Endothelial cell of umbilical vein (primary cell): ENCODE results near the gene SLC25A21. TPM values are rescaled to one million over a fixed set of nuclear protein-coding genes. Genes with fewer than 3 reads are reported as not detected.
A peak's percentile ranks its signal among the peaks of the same experiment; 100 is the strongest.

Source experiments
- BruUV-seq: library from RNA; stranded (reverse); fragments of 400-500 nt; replicated peaks from 2 replicates; lab custom pipeline; 2021; lab: Mats Ljungman, UMichigan
- CTCF ChIA-PET: fragments of 300-600, 350-600 bp; sonication (Branson Sonifier 250); formaldehyde crosslinking; loops from one replicate; lab custom pipeline; 2021; ENCODE audit warnings: antibody characterized with exemption, inconsistent platforms; lab: Charles Lee
- POLR2A ChIA-PET: fragments of 300-600, 350-600 bp; sonication (Branson Sonifier 250); formaldehyde crosslinking; loops from one replicate; lab custom pipeline; 2021; ENCODE audit warnings: antibody characterized with exemption, inconsistent platforms; lab: Charles Lee
- DNase-seq: peaks from one replicate; pipeline ENCODE4 v3.0.0-alpha.2; 2011; ENCODE audit warnings: low read depth, low spot score
- FAIRE-seq: peaks from 2 replicates; lab custom pipeline; 2011; peaks lifted over from hg19 to GRCh38; lab: Jason Lieb, UNC
- H2AFZ ChIP-seq: 2 replicates; pipeline ENCODE4 v1.6.0; 2012; ENCODE audit warnings: low read depth, low read length, control low read depth, inconsistent platforms
- H3K27ac ChIP-seq: 2 replicates; pipeline ENCODE4 v1.5.1; 2011; ENCODE audit warnings: low read depth, mild to moderate bottlenecking, control low read depth, low read length, moderate library complexity; ENCODE audit not compliant: insufficient read depth
- H3K27me3 ChIP-seq, 2 experiments: 2 replicates each; pipeline versions ENCODE4 v1.6.0 to v1.6.1; 2011; ENCODE audit warnings: low read length in 2 of 2, mixed read lengths in 1 of 2; ENCODE audit not compliant: control insufficient read depth in 2 of 2, insufficient read depth in 2 of 2
- H3K36me3 ChIP-seq, 2 experiments: 2 replicates in 1 of 2; 3 replicates in 1 of 2; pipeline ENCODE4 v1.5.1; 2011; ENCODE audit warnings: low read length in 2 of 2, mild to moderate bottlenecking in 1 of 2, moderate library complexity in 1 of 2; ENCODE audit not compliant: control insufficient read depth in 2 of 2, insufficient read depth in 2 of 2; ENCODE audit errors: extremely low read depth in 1 of 2
- H3K4me1 ChIP-seq: 3 replicates; pipeline ENCODE4 v1.5.1; 2011; ENCODE audit warnings: mild to moderate bottlenecking, low read length; ENCODE audit not compliant: control insufficient read depth, insufficient read depth; ENCODE audit errors: extremely low read depth
- H3K4me2 ChIP-seq: 2 replicates; pipeline ENCODE4 v1.6.1; 2011; ENCODE audit warnings: low read length, control low read depth, mixed read lengths; ENCODE audit not compliant: insufficient read depth
- H3K4me3 ChIP-seq, 3 experiments: fragments of 200-600 bp in 1 of 3; sonication (generic), shearing (Covaris generic) in 1 of 3; replicated peaks in 1 of 3; 2 replicates each; pipeline ENCODE4 v1.5.1; 2011 to 2016; ENCODE audit warnings: control low read depth in 3 of 3, low read length in 3 of 3, mild to moderate bottlenecking in 2 of 3, inconsistent platforms in 1 of 3, low read depth in 1 of 3, moderate library complexity in 1 of 3; ENCODE audit not compliant: insufficient read depth in 1 of 3
- H3K79me2 ChIP-seq: 2 replicates; pipeline ENCODE4 v1.6.0; 2012; ENCODE audit warnings: low read length, inconsistent platforms; ENCODE audit not compliant: control insufficient read depth, insufficient read depth
- H3K9ac ChIP-seq: replicated peaks from 2 replicates; pipeline ENCODE3; 2011; ENCODE audit warnings: low read length, control low read depth; ENCODE audit not compliant: insufficient read depth; ENCODE audit errors: extremely low read depth
- H3K9me1 ChIP-seq: replicated peaks from 3 replicates; pipeline ENCODE4 v1.6.0; 2011; ENCODE audit warnings: mild to moderate bottlenecking, low read length; ENCODE audit not compliant: control insufficient read depth, insufficient read depth; ENCODE audit errors: extremely low read depth
- H3K9me3 ChIP-seq: replicated peaks from 2 replicates; pipeline ENCODE4 v1.5.1; 2012; ENCODE audit warnings: low read length, inconsistent platforms; ENCODE audit not compliant: control insufficient read depth, insufficient read depth
- H4K20me1 ChIP-seq: replicated peaks from 2 replicates; pipeline ENCODE3; 2011; ENCODE audit warnings: mild to moderate bottlenecking, low read length; ENCODE audit not compliant: control insufficient read depth, insufficient read depth; ENCODE audit errors: extremely low read depth
- CTCF ChIP-seq, 2 donors: IDR thresholded peaks; 1 replicate in 1 of 2; 2 replicates in 1 of 2; pipeline ENCODE4 v1.5.1; 2011; ENCODE audit warnings: low read length in 2 of 2, mild to moderate bottlenecking in 2 of 2, moderate library complexity in 2 of 2, control low read depth in 1 of 2, inconsistent platforms in 1 of 2, low read depth in 1 of 2; ENCODE audit not compliant: insufficient read depth in 1 of 2; ENCODE audit errors: extremely low read depth in 1 of 2
- EZH2 ChIP-seq: IDR thresholded peaks from 2 replicates; pipeline ENCODE4 v1.6.1; 2012; ENCODE audit warnings: borderline replicate concordance, low read depth, mild to moderate bottlenecking, moderate library complexity, low read length, inconsistent platforms; ENCODE audit not compliant: severe bottlenecking
- FOS ChIP-seq: IDR thresholded peaks from 2 replicates; pipeline ENCODE4 v1.6.1; 2011; ENCODE audit warnings: mild to moderate bottlenecking, low read length, moderate library complexity, borderline replicate concordance; ENCODE audit not compliant: insufficient read depth
- GATA2 ChIP-seq: IDR thresholded peaks from 2 replicates; pipeline ENCODE4 v1.7.0; 2011; ENCODE audit warnings: low read depth, mild to moderate bottlenecking, moderate library complexity, mixed read lengths, low read length; ENCODE audit not compliant: insufficient read length, insufficient read depth
- JUN ChIP-seq: IDR thresholded peaks from 2 replicates; pipeline ENCODE4 v1.6.1; 2011; ENCODE audit warnings: borderline replicate concordance, low read depth; ENCODE audit not compliant: insufficient read length, insufficient read depth
- MYC ChIP-seq: IDR thresholded peaks from one replicate; pipeline ENCODE4 v1.6.1; 2011; ENCODE audit warnings: mild to moderate bottlenecking, low read depth, low read length
- POLR2A ChIP-seq: IDR thresholded peaks from 2 replicates; pipeline ENCODE4 v1.6.1; 2012; ENCODE audit warnings: low read depth, mild to moderate bottlenecking, control low read depth, low read length
- POLR2AphosphoS5 ChIP-seq: IDR thresholded peaks from 2 replicates; pipeline ENCODE4 v1.6.1; 2012; ENCODE audit warnings: low read depth, mild to moderate bottlenecking, control low read depth, low read length, moderate library complexity; ENCODE audit not compliant: insufficient read depth
- dilution Hi-C: fragments of 300-500 bp; cut with MboI; formaldehyde crosslinking; loops from one replicate; pipeline ENCODE4 v1.15.0; 2019; ENCODE audit warnings: low sequenced_read_pairs; ENCODE audit not compliant: extremely low pct_ligation_motif_present
- intact Hi-C: fragments of 100-400 bp; cut with micrococcal nuclease; formaldehyde crosslinking; loops from one replicate; pipeline ENCODE4 v1.10.0; 2022
- polyA plus RNA-seq, 4 experiments: library from polyadenylated mRNA; depleted of rRNA in 3 of 4; stranded (reverse) in 3 of 4; unstranded in 1 of 4; fragments of >200 nt; gene quantifications; 2 replicates each; pipeline versions ENCODE4 v1.2.1 to v1.2.3, GENCODE V29; 2011 to 2012; ENCODE audit warnings: missing spikeins in 1 of 4
- total RNA-seq: library from RNA; stranded (reverse); gene quantifications from 2 replicates; pipeline ENCODE4 v1.2.3, GENCODE V29; 2021
- TF ChIP-seq, protein P1 (sequence below): IDR thresholded peaks from 2 replicates; pipeline ENCODE4 v1.6.1; 2011; ENCODE audit not compliant: insufficient read depth, insufficient read length

Gene SLC25A21
- total and polyA plus RNA-seq, 2 donors (not counting 3 experiments of a cell fraction or from before 2014, with no cell fraction given), result 0.98 to 1.4 TPM

DNA sequence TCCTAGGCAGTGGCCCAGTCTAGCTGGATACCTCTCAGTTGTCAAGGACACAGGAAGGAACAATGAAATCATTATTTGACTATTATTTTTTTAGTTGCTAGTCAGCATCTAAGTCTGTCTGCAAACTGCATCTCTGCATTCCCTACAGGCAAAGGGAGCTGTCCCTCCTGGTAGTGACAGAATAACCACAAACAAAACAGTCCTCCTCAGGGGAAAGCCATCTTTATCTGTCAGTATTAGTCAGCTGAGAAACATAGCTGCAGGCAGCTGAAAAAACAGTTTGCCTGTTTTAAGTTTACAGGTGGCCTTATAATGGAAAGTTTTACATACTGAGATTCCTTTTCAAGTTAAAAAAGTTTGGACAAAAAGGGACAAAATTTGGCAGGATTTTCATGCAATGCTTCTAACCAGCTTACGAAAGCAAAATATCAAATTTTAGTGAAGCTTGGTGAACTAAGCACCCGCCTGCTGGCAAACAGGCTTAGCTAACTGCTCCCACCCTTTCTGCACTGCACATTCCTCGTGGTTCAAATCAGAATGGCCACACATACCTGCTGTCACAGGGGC lies 29.5 kb downstream of the SLC25A21 start:
- H3K4me2 ChIP-seq, result no peak overlapping the region
- H3K9ac ChIP-seq, result no peak overlapping the region
- no peaks in the 10 kb centered on the region for H3K9me1 ChIP-seq
- dilution Hi-C loops, result no loop called here
- no peak overlapping the region for H3K27ac ChIP-seq
- H3K36me3 ChIP-seq, result no peaks in the 10 kb centered on the region
- H3K27me3 ChIP-seq, result no peaks in the 10 kb centered on the region
- no peaks in the 10 kb centered on the region for H3K9me3 ChIP-seq
- H3K4me3 ChIP-seq, result no peak overlapping the region
- H3K79me2 ChIP-seq, result no peaks in the 10 kb centered on the region
- DNase-seq (peak; percentile 51), FAIRE-seq (no peak)
- BruUV-seq, result no TSS peak
- ChIA-PET CTCF (interaction anchor here (0.6 to 2.7 kb wide), 7 partner anchors 9 to 589 kb away, joined by 3 to 8 read pairs (median 5); no protein-coding TSS in a partner anchor), POLR2A (no interaction called here)
- no peaks in the 10 kb centered on the region for H3K4me1 ChIP-seq
- TF ChIP-seq FOS (no peak), EZH2 (no peak), JUN (no peak), POLR2A (no peak), MYC (no peak), GATA2 (no peak), CTCF (IDR thresholded peaks at IDR 0.05; ENCODE audit: extremely low read depth in 1 of 2, insufficient read depth in 1 of 2, low read depth in 1 of 2, low read length in 2 of 2) (no peak), POLR2AphosphoS5 (no peak)
- TF ChIP-seq, protein P1, sequence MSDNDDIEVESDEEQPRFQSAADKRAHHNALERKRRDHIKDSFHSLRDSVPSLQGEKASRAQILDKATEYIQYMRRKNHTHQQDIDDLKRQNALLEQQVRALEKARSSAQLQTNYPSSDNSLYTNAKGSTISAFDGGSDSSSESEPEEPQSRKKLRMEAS, result no peak
- no peak overlapping the region for H2AFZ ChIP-seq
- intact Hi-C loops, result no loop called here
- no peaks in the 10 kb centered on the region for H4K20me1 ChIP-seq
